ENCODE results near the gene KDM2A.

DNA sequence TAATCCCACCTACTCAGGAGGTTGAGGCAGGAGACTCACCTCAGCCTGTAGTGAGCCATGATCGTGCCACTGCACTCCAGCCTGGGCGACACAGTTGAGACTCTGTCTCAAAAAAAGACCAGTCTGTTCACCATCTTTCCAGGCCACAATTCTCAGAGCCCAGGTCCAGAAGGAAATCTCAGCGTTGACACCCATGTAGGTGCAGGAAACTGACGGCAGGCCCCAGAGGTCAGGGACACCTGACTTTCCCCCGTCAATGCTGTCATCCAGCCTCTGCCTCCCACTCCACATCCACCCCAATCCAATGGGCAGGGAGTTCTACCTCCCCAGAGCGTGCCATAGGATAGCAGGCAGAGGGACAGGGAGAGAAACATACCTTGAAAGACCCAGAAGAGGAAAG, 141.3 kb downstream of the KDM2A start:
- TF ChIP-seq CTCF (IDR thresholded peaks at IDR 0.05): no peak
- TF ChIP-seq POLR2AphosphoS5 (IDR thresholded peaks at IDR 0.05): no peak
